ENCODE measurements around the gene HSD3B1. TPM values are rescaled to one million over a fixed set of nuclear protein-coding genes. Genes with fewer than 3 reads are reported as not detected.

The HSD3B1 gene
- not detected in 2 replicates for total RNA-seq (2011; cell fraction: chromatin; rRNA removed; ENCODE audit: low replicate concordance)
- total RNA-seq (2011; cell fraction: nucleolus; rRNA removed) = not detected in 2 replicates
- total RNA-seq (2011; cell fraction: nucleoplasm; rRNA removed) = not detected in 2 replicates
- total RNA-seq (2014; rRNA removed) = not detected in 2 replicates
- not detected in 2 replicates for total RNA-seq (2014; rRNA removed; fragmentation: Illumina TruSeq; extraction: Trizol)
- total RNA-seq (2015; rRNA removed; fragmentation: Illumina TruSeq; extraction: Trizol) = not detected in 2 replicates
- not detected in 2 replicates for total RNA-seq (2021)
- not detected in 2 replicates for polyA plus RNA-seq (2011; rRNA removed)
- polyA plus RNA-seq (2011; cell fraction: cytosol; rRNA removed) = not detected in 2 replicates
- not detected in 2 replicates for polyA plus RNA-seq (2011; cell fraction: nucleus; rRNA removed)
- polyA plus RNA-seq (2012) = not detected in 2 replicates
- not detected in 2 replicates for polyA plus RNA-seq (2014; fragmentation: Illumina TruSeq; extraction: Trizol)
- polyA plus RNA-seq (2014; fragmentation: Nextera tagmentation; extraction: Ambion mirVana) = not detected
- polyA plus RNA-seq (2014; rRNA removed) = not detected in 2 replicates
- polyA minus RNA-seq (2011; rRNA and poly(A)+ RNA removed) = not detected in 2 replicates
- polyA minus RNA-seq (2011; cell fraction: cytosol; rRNA and poly(A)+ RNA removed) = not detected in 2 replicates
- not detected in 2 replicates for polyA minus RNA-seq (2011; cell fraction: nucleus; rRNA and poly(A)+ RNA removed)
- not detected for Bru-seq, nascent RNA
- not detected for BruChase-seq, experiment 1, labeled RNA remaining after a 2-hour chase
- BruChase-seq, experiment 2, labeled RNA remaining after a 6-hour chase = not detected
- long read RNA-seq, experiment 1 = 0 reads
- long read RNA-seq, experiment 2 = 0 reads
- long read RNA-seq, experiment 3 = 0 reads

- H3K4me1 ChIP-seq (replicated peaks in 1 of 2; ENCODE audit: control insufficient read depth in 2 of 2, insufficient read depth in 2 of 2, low read length in 2 of 2) = no peaks in the 10 kb centered on the region
- H4K20me1 ChIP-seq (replicated peaks; ENCODE audit: control insufficient read depth, insufficient read depth, low read length) = no peaks in the 10 kb centered on the region
- no peak for DNase-seq (ENCODE audit: extremely low read depth in 1 of 4, low spot score in 3 of 4)
- TF ChIP-seq NR1H2 (CRISPR knock-in tag; IDR thresholded peaks at IDR 0.05) (no peak), CC2D1A (IDR thresholded peaks at IDR 0.05) (no peak), ZZZ3 (IDR thresholded peaks at IDR 0.05) (no peak)
- POLR2A ChIA-PET = interaction anchor here (0.7 kb wide), 1 partner anchor 15 kb away, joined by 3 read pairs; no protein-coding TSS in a partner anchor
- CTCF ChIA-PET (ENCODE audit: low intra/inter-chr PET ratio) = no interaction called here
- no peak for ATAC-seq
- intact Hi-C loops (cut with micrococcal nuclease) (no loop called here), in situ Hi-C loops (cut with MboI) (no loop called here)
- no peak for FAIRE-seq
- H3K4me2 ChIP-seq (ENCODE audit: insufficient read depth, low read length) = no peak within 1 kb of the TSS
- H3K27ac ChIP-seq (ENCODE audit: extremely low read depth, low read depth, low read length) = no peak within 1 kb of the TSS
- no TSS peak for BruUV-seq (replicated peaks)
- H3K79me2 ChIP-seq (ENCODE audit: control insufficient read depth, insufficient read depth, low read length) = no peaks in the 10 kb centered on the region
- H3K9ac ChIP-seq (ENCODE audit: insufficient read depth in 1 of 2, low read depth in 2 of 2, low read length in 2 of 2) = no peak within 1 kb of the TSS
- no peaks in the 10 kb centered on the region for H3K27me3 ChIP-seq (ENCODE audit: control insufficient read depth in 2 of 2, insufficient read depth in 2 of 2, low read length in 2 of 2)
- 0% methylated on average over 1 of the region's 1 CpG for WGBS (ENCODE audit: insufficient coverage, low coverage, missing lambda C conversion rate)
- no peak within 1 kb of the TSS for H3K4me3 ChIP-seq
- H3K36me3 ChIP-seq (ENCODE audit: control insufficient read depth, insufficient read depth, low read length) = no peaks in the 10 kb centered on the region
- H2AFZ ChIP-seq (ENCODE audit: low read depth, low read length) = no peak within 1 kb of the TSS
- no peaks in the 10 kb centered on the region for H3K9me3 ChIP-seq (replicated peaks; ENCODE audit: control insufficient read depth, insufficient read depth, low read depth, low read length)
- H3K9me1 ChIP-seq (ENCODE audit: control insufficient read depth, insufficient read depth, low read length) = no peaks in the 10 kb centered on the region
Measured at GRCh38 chr1:119506941-119507340, at the start of gene HSD3B1. Gene HSD3B1 (plus strand): TSS chr1:119507210. CDS start chr1:119507477, 267 bp downstream.

- no peaks in the 10 kb centered on the region for H3K9me3 ChIP-seq (replicated peaks; ENCODE audit: control insufficient read depth, insufficient read depth, low read depth, low read length)
- no peak for FAIRE-seq
- no peak overlapping the region for H3K27ac ChIP-seq (ENCODE audit: extremely low read depth, low read depth, low read length)
- no peaks in the 10 kb centered on the region for H3K36me3 ChIP-seq (ENCODE audit: control insufficient read depth, insufficient read depth, low read length)
- no peaks in the 10 kb centered on the region for H3K4me1 ChIP-seq (replicated peaks in 1 of 2; ENCODE audit: control insufficient read depth in 2 of 2, insufficient read depth in 2 of 2, low read length in 2 of 2)
- H3K9me1 ChIP-seq (ENCODE audit: control insufficient read depth, insufficient read depth, low read length) = no peaks in the 10 kb centered on the region
- intact Hi-C loops (cut with micrococcal nuclease) = no loop called here
- POLR2A ChIA-PET = no interaction called here
- H3K79me2 ChIP-seq (ENCODE audit: control insufficient read depth, insufficient read depth, low read length) = no peaks in the 10 kb centered on the region
- no peaks in the 10 kb centered on the region for H4K20me1 ChIP-seq (replicated peaks; ENCODE audit: control insufficient read depth, insufficient read depth, low read length)
- H2AFZ ChIP-seq (ENCODE audit: low read depth, low read length) = no peak overlapping the region
- CTCF ChIA-PET (ENCODE audit: low intra/inter-chr PET ratio) = no interaction called here
- no TSS peak for BruUV-seq (replicated peaks)
- H3K9ac ChIP-seq (ENCODE audit: insufficient read depth in 1 of 2, low read depth in 2 of 2, low read length in 2 of 2) = no peak overlapping the region
- ATAC-seq = no peak
- no peak for DNase-seq (ENCODE audit: extremely low read depth in 1 of 4, low spot score in 3 of 4)
- TF ChIP-seq TRIM24 (IDR thresholded peaks at IDR 0.05) = no peak
- no peak for TF ChIP-seq GATAD2B (IDR thresholded peaks at IDR 0.05; ENCODE audit: borderline replicate concordance)
- no peak for TF ChIP-seq LARP7 (IDR thresholded peaks at IDR 0.05)
- TF ChIP-seq TEAD4 (IDR thresholded peaks at IDR 0.05; ENCODE audit: low read length) = no peak
- TF ChIP-seq TEAD4 (CRISPR knock-in tag; IDR thresholded peaks at IDR 0.05; ENCODE audit: borderline replicate concordance) = no peak
- no peaks in the 10 kb centered on the region; a peak in 1 of 5 replicates for H3K27me3 ChIP-seq (ENCODE audit: control insufficient read depth in 2 of 2, insufficient read depth in 2 of 2, low read length in 2 of 2)
- no peak overlapping the region for H3K4me2 ChIP-seq (ENCODE audit: insufficient read depth, low read length)
- 0% methylated on average over 2 of the region's 2 CpGs for WGBS (ENCODE audit: insufficient coverage, low coverage, missing lambda C conversion rate)
- in situ Hi-C loops (cut with MboI) = no loop called here
- H3K4me3 ChIP-seq = no peak overlapping the region
Measured at GRCh38 chr1:119462964-119463363, 44.0 kb upstream of the HSD3B1 start.
